Loucy (cell line): ENCODE results near the gene KRTAP10-5.
"Not testable (repeated sequence)": the region's sequence is repeated elsewhere in the genome, so short reads cannot be mapped to it uniquely, and the experiment has no call there.

Experiments used
- H2AFZ ChIP-seq: fragments of 200-600 bp; sonication (generic); 2 replicates; pipeline ENCODE4 v1.6.0; 2016; ENCODE audit warnings: antibody characterized with exemption, mild to moderate bottlenecking, low read length, moderate library complexity
- H3F3A ChIP-seq: fragments of 200-600 bp; 2 replicates; pipeline ENCODE4 v1.6.0; 2016; ENCODE audit warnings: antibody characterized with exemption, low read depth, mild to moderate bottlenecking
- H3K27me3 ChIP-seq: fragments of 200-600 bp; sonication (generic); 2 replicates; pipeline ENCODE4 v1.6.1; 2014; ENCODE audit warnings: low read length, mild to moderate bottlenecking; ENCODE audit not compliant: insufficient read depth, poor library complexity, severe bottlenecking
- H3K36me3 ChIP-seq: fragments of 200-600 bp; sonication (generic); 2 replicates; pipeline ENCODE4 v1.6.1; 2016; ENCODE audit warnings: low read length; ENCODE audit not compliant: insufficient read depth
- H3K4me1 ChIP-seq: fragments of 200-600 bp; sonication (generic); 2 replicates; pipeline ENCODE4 v1.5.1; 2014; ENCODE audit warnings: low read length, mild to moderate bottlenecking; ENCODE audit not compliant: insufficient read depth, poor library complexity, severe bottlenecking
- H3K4me2 ChIP-seq: fragments of 200-600 bp; sonication (generic); 2 replicates; pipeline ENCODE4 v1.6.0; 2014; ENCODE audit warnings: antibody characterized with exemption, low read length, low read depth, mild to moderate bottlenecking; ENCODE audit not compliant: poor library complexity, severe bottlenecking
- H3K4me3 ChIP-seq: fragments of 200-600 bp; sonication (generic); 2 replicates; pipeline ENCODE4 v1.5.1; 2014; ENCODE audit warnings: low read length, mild to moderate bottlenecking, mixed read lengths; ENCODE audit not compliant: poor library complexity, severe bottlenecking
- H3K79me2 ChIP-seq: fragments of 200-600 bp; sonication (generic); 2 replicates; pipeline ENCODE4 v1.6.1; 2014; ENCODE audit warnings: low read length; ENCODE audit not compliant: insufficient read depth
- H3K9ac ChIP-seq: fragments of 200-600 bp; sonication (generic); 2 replicates; pipeline ENCODE4 v1.6.0; 2014; ENCODE audit warnings: mild to moderate bottlenecking, low read depth, low read length, moderate library complexity; ENCODE audit not compliant: poor library complexity, severe bottlenecking
- H3K9me2 ChIP-seq: fragments of 200-600 bp; sonication (generic); replicated peaks from 2 replicates; pipeline ENCODE4 v1.6.1; 2016; ENCODE audit warnings: low read depth, low read length, mixed read lengths
- H3K9me3 ChIP-seq: fragments of 200-600 bp; sonication (generic); 2 replicates; pipeline ENCODE4 v1.6.1; 2014; ENCODE audit warnings: mild to moderate bottlenecking, antibody characterized with exemption, low read length, low read depth; ENCODE audit not compliant: insufficient read depth
- H4K20me1 ChIP-seq: fragments of 200-600 bp; sonication (generic); 2 replicates; pipeline ENCODE4 v1.6.0; 2014; ENCODE audit warnings: antibody characterized with exemption, low read length, mild to moderate bottlenecking; ENCODE audit not compliant: insufficient read depth, poor library complexity, severe bottlenecking
- EZH2phosphoT487 ChIP-seq: fragments of 200-600 bp; IDR thresholded peaks from 2 replicates; pipeline ENCODE4 v1.6.1; 2018; ENCODE audit warnings: antibody characterized with exemption, mild to moderate bottlenecking, moderate library complexity, borderline replicate concordance

Gene KRTAP10-5

GRCh38 chr21:44592446-44593311 is 12.3 kb upstream of the KRTAP10-5 start, which contains the start of gene KRTAP10-6:
Gene KRTAP10-6 (minus strand): TSS chr21:44592505. CDS start chr21:44592484, 21 bp downstream.
- Histone ChIP-seq H3F3A (no peaks in the 10 kb centered on the region), H3K4me1 (no peaks in the 10 kb centered on the region), H2AFZ (no peak within 1 kb of the TSS), H3K4me2 (no peak within 1 kb of the TSS), H3K36me3 (no peaks in the 10 kb centered on the region), H3K9me3 (no peaks in the 10 kb centered on the region), H3K27me3 (no peaks in the 10 kb centered on the region), H3K79me2 (no peaks in the 10 kb centered on the region), H4K20me1 (no peaks in the 10 kb centered on the region), H3K9me2 (no peaks in the 10 kb centered on the region), H3K9ac (no peak within 1 kb of the TSS), H3K4me3 (no peak within 1 kb of the TSS)
- TF ChIP-seq EZH2phosphoT487 = no peak

- not testable (repeated sequence) for H3K9me3 ChIP-seq, H3K4me3 ChIP-seq, H3K9ac ChIP-seq, H3K9me2 ChIP-seq, H3K36me3 ChIP-seq, H3K4me2 ChIP-seq, H4K20me1 ChIP-seq, H3K79me2 ChIP-seq, H3K4me1 ChIP-seq, H2AFZ ChIP-seq, H3K27me3 ChIP-seq, H3F3A ChIP-seq
These were observed 11.4 kb upstream of the KRTAP10-5 start for GRCh38 chr21:44591801-44592130.

GRCh38 chr21:44590897-44591800 is 10.7 kb upstream of the KRTAP10-5 start:
- not testable (repeated sequence) for H3K9me2 ChIP-seq, H3K79me2 ChIP-seq, H2AFZ ChIP-seq, H3K36me3 ChIP-seq, H4K20me1 ChIP-seq, H3K4me3 ChIP-seq, H3K4me2 ChIP-seq, H3K9me3 ChIP-seq, H3K27me3 ChIP-seq, H3K9ac ChIP-seq, H3F3A ChIP-seq, H3K4me1 ChIP-seq

- no peaks in the 10 kb centered on the region for H3K4me1 ChIP-seq
- H2AFZ ChIP-seq = no peak overlapping the region
- no peaks in the 10 kb centered on the region for H3K9me2 ChIP-seq
- no peaks in the 10 kb centered on the region for H3F3A ChIP-seq
- H3K4me2 ChIP-seq = no peak overlapping the region
- H3K9ac ChIP-seq = no peak overlapping the region
- no peaks in the 10 kb centered on the region for H3K9me3 ChIP-seq
- no peaks in the 10 kb centered on the region for H3K36me3 ChIP-seq
- H3K79me2 ChIP-seq = no peaks in the 10 kb centered on the region
- H4K20me1 ChIP-seq = no peaks in the 10 kb centered on the region
- H3K4me3 ChIP-seq = no peak overlapping the region
- TF ChIP-seq EZH2phosphoT487 = no peak
- no peaks in the 10 kb centered on the region for H3K27me3 ChIP-seq
These were observed 9.9 kb upstream of the KRTAP10-5 start for GRCh38 chr21:44590311-44590721.
